ENCODE measurements around the gene ZFP90. TPM values are rescaled to one million over a fixed set of nuclear protein-coding genes. Genes with fewer than 3 reads are reported as not detected.

ZFP90 gene
- total RNA-seq, 4 donors from 2014 or later: 34.3 to 46.4 (median 38.7) TPM

GRCh38 chr16:68617734-68618133 lies 78.6 kb downstream of the ZFP90 start:
- no peak for TF ChIP-seq POLR2A (IDR thresholded peaks at IDR 0.05)
- no peak for TF ChIP-seq CTCF (IDR thresholded peaks at IDR 0.05)
- no peaks in the 10 kb centered on the region for H3K4me1 ChIP-seq
- no peak overlapping the region for H3K27ac ChIP-seq
- intact Hi-C loops (cut with DNase I): no loop called here
- no peaks in the 10 kb centered on the region for H3K36me3 ChIP-seq
- 89% methylated on average over 7 of the region's 7 CpGs for WGBS, 2 donors
- H3K27me3 ChIP-seq: no peaks in the 10 kb centered on the region
- no peak overlapping the region for H3K4me3 ChIP-seq (replicated peaks in 1 of 3)
- H3K9me3 ChIP-seq: no peaks in the 10 kb centered on the region
- DNase-seq: no peak

Small RNA genes lying within 50 kb of the gene (small RNA-seq; reads per million reads assigned to genes)
- gene RNU4-36P: not detected

Other genes with a start within 250 kb of the ZFP90 start
- 10 to 100 TPM; 13.4 to 25.8 (median 18.7) TPM for gene SLC7A6OS, start 228.3 kb upstream of the ZFP90 start, total RNA-seq
- gene PRMT7, start 228.3 kb upstream of the ZFP90 start, total RNA-seq: 10 to 100 TPM; 41.7 to 57.0 (median 46.9) TPM
- 1 to 10 TPM in 3 of 4 donors, under 1 TPM in 1; 0.33 to 2.4 (median 1.3) TPM for gene SMPD3, start 90.8 kb upstream of the ZFP90 start, total RNA-seq
- 1 to 10 TPM; 1.1 to 5.0 (median 3.2) TPM for gene CDH3, start 106.0 kb downstream of the ZFP90 start, total RNA-seq
- 100 to 1,000 TPM; 177 to 287 (median 279) TPM for gene CDH1, start 198.0 kb downstream of the ZFP90 start, total RNA-seq